GM10248 (cell line): ENCODE data around the gene SLC41A3.

Experiments used
- CTCF ChIA-PET: fragments of 300-600 bp; sonication (Branson Sonifier 250); formaldehyde crosslinking; extraction: SDS; loops from one replicate; lab custom pipeline; 2021; ENCODE audit warnings: antibody characterized with exemption; lab: Yijun Ruan, JAX
- POLR2A ChIA-PET: fragments of 350-650 bp; sonication (Branson Sonifier 250); formaldehyde crosslinking; extraction: SDS; loops from one replicate; lab custom pipeline; 2020; ENCODE audit warnings: antibody characterized with exemption; lab: Yijun Ruan, JAX
- DNase-seq: peaks from one replicate; pipeline ENCODE4 v3.0.0; 2012; ENCODE audit errors: extremely low spot score
- TF ChIP-seq, protein P1 (sequence below): IDR thresholded peaks from 2 replicates; pipeline ENCODE4 v1.5.1; 2012; ENCODE audit warnings: mild to moderate bottlenecking, low read depth; ENCODE audit errors: extremely low read depth, missing control alignments, control extremely low read depth

The SLC41A3 gene

DNA sequence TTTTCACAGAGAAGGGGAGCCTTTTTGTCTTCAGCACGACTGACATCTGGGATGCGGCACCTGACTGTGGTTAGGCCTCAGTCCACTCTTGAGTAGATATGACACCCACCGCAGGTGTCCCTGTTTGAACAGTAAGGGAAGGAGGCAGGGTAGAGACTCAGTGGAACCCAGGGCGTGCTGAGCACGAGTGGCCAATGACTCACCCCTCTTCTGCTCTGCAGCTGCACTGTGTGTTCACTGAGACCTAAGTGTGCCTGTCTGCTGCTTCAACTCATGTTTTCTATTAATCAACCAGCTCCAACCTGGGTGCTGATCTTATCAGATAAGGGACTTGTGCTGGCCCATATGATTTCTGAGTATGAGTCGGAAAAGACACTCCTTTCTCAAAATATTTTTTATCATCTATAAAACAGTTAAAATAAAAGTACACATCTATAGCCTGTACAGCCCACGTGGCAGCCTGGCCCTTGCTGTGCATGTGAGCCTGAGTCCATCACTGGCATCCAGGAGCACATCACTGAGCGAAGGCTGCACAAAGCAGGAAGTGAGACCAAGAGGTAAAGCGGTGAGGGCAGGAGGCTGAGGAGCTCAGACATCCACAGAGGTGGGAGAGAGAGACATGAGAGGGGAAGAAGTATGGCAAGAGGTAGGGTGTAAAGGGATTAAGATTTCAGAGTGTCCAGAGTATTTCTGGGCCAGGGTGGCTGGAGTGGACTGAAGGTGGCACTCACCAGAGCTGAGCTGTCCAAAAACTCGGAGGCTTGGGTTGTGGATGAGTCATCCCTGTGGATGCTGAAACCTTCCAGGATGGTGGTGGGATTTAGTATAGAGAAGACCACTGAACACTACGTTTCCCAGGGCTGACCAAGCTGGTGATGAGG, 49.2 kb downstream of the SLC41A3 start:
- DNase-seq, result no peak
- ChIA-PET CTCF (interaction anchor here (0.9 to 1.2 kb wide), 2 partner anchors 10 to 16 kb away, joined by 3 read pairs; no protein-coding TSS in a partner anchor), POLR2A (no interaction called here)
- TF ChIP-seq, protein P1, sequence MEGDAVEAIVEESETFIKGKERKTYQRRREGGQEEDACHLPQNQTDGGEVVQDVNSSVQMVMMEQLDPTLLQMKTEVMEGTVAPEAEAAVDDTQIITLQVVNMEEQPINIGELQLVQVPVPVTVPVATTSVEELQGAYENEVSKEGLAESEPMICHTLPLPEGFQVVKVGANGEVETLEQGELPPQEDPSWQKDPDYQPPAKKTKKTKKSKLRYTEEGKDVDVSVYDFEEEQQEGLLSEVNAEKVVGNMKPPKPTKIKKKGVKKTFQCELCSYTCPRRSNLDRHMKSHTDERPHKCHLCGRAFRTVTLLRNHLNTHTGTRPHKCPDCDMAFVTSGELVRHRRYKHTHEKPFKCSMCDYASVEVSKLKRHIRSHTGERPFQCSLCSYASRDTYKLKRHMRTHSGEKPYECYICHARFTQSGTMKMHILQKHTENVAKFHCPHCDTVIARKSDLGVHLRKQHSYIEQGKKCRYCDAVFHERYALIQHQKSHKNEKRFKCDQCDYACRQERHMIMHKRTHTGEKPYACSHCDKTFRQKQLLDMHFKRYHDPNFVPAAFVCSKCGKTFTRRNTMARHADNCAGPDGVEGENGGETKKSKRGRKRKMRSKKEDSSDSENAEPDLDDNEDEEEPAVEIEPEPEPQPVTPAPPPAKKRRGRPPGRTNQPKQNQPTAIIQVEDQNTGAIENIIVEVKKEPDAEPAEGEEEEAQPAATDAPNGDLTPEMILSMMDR, result no peak

- TF ChIP-seq, protein P1, result no peak
- ChIA-PET POLR2A (no interaction called here), CTCF (interaction anchor here (1.2 kb wide), 1 partner anchor 9 kb away, joined by 3 read pairs; no protein-coding TSS in a partner anchor)
Measured at GRCh38 chr3:126033765-126034164, 50.2 kb downstream of the SLC41A3 start.

DNA sequence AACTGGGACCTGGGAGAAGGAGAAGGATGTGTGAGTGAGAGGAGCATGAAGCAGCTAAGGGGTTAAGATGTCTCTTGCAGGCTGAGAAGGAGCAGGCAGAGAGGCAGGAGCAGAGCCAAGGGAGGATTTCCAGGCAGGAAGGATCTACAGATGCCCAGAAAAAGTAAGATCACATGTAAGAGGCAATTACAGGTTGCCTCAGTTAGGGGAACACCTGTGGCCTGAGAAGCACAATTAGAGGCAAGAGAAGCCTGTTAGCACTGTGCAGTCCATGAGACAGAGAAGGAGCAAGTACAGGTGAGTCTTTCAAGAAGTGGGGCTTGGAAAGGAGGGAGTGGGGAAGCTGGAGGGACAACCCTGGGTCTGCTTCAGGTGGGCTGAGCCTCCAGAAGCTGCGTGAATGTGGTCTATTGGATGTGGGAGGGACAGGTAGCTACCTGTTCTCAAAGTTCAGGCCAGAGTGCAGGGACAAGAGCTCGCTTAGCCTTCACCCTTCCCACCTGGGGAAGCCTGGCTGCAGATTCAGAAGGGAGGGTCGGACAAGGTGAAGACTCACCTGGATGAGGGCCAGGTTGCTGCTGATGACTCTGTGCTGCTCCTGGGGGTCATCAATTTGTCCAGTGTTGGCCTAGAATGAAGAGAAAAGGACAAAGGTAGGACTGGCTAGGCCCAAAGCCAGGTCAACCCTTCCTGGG, 50.7 kb downstream of the SLC41A3 start:
- CTCF ChIA-PET, result interaction anchor here (1.2 kb wide), 1 partner anchor 9 kb away, joined by 3 read pairs; no protein-coding TSS in a partner anchor
- no peak for DNase-seq
- POLR2A ChIA-PET, result interaction anchor here (0.6 kb wide), 1 partner anchor 1910 kb away, joined by 3 read pairs; no protein-coding TSS in a partner anchor

More at GRCh38 chr3:126033765-126034164, 50.2 kb downstream of the SLC41A3 start:
- DNase-seq, result no peak

DNA sequence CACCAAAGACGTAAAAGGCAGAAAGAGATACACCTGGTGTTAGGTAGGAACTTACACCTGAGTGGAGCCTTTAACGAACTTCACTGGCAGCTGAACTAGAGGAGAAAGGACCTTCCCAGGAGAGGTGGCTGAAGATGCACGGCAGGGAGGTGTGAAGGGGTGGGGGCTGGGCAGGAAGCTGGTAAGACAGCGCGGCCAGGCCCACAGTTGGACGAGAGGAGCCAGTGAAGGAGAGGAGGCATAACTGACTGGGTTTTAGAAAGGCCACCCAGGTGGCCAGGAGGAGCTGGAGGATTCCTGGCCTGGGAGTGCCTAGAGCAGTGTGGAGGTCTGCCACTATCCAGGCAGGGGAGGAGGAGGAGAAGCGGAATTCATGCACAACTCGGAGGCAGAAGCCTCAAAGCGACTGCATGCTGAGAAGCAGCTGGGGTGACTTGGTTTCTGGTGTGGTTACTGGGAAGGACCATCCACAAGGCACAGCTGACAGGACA, 51.9 kb downstream of the SLC41A3 start:
- no peak for DNase-seq
- TF ChIP-seq, protein P1, result no peak
- CTCF ChIA-PET, result interaction anchor here (1.1 kb wide), 1 partner anchor 100 kb away, joined by 3 read pairs; no protein-coding TSS in a partner anchor
- POLR2A ChIA-PET, result no interaction called here

More for the DNA sequence above, 50.7 kb downstream of the SLC41A3 start:
- TF ChIP-seq, protein P1, result no peak

GRCh38 chr3:126030455-126030854, 53.5 kb downstream of the SLC41A3 start:
- TF ChIP-seq, protein P1, result no peak
- ChIA-PET POLR2A (no interaction called here), CTCF (interaction anchor here (0.9 to 1.5 kb wide), 3 partner anchors 11 to 58 kb away, joined by 3 read pairs; no protein-coding TSS in a partner anchor)
- no peak for DNase-seq

DNA sequence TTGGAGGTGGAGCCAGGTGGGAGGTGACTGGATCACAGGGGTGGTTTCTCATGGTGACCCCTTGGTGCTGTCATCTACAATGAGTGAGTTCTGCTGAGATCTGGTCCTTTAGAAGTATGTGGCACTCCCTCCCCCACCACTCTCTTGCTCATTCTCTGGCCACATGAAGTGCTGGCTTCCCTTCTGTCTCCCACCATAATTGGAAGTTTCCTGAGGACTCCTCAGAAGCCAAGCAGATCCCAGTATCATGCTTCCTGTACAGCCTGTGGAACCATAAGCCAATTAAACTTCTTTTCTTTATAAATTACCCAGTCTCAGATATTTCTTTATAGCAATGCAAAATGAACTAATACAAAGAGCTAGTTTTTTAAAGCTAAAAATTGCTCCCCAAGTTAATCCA, 54.7 kb downstream of the SLC41A3 start:
- no peak for DNase-seq
- POLR2A ChIA-PET, result no interaction called here
- CTCF ChIA-PET, result interaction anchor here (1.2 to 1.5 kb wide), 2 partner anchors 10 to 13 kb away, joined by 3 read pairs; no protein-coding TSS in a partner anchor
- TF ChIP-seq, protein P1, result no peak
